Measurements from ENCODE around the gene SMURF2.

- no peak for TF ChIP-seq GATA3 (IDR thresholded peaks at IDR 0.05; ENCODE audit: low read depth, low read length)
- TF ChIP-seq GATA2 (IDR thresholded peaks at IDR 0.05; ENCODE audit: low read depth, low read length), result no peak
Measured at GRCh38 chr17:64508683-64509082, 153.4 kb downstream of the SMURF2 start.
